G401 (cell line): ENCODE data around the gene ASB17. TPM values are rescaled to one million over a fixed set of nuclear protein-coding genes. Genes with fewer than 3 reads are reported as not detected.
"Not testable (repeated sequence)": the region's sequence is repeated elsewhere in the genome, so short reads cannot be mapped to it uniquely, and the experiment has no call there.

Experiments
- DNase-seq: peaks from one replicate; pipeline ENCODE4 v3.0.0-alpha.2; 2015; ENCODE audit warnings: low spot score
- in situ Hi-C: cut with HindIII; loops from 2 replicates; pipeline ENCODE4 v1.10.0; 2016; ENCODE audit warnings: low sequenced_read_pairs, mixed read lengths
- total RNA-seq: library from RNA; depleted of rRNA; stranded (reverse); fragments of >200 nt; shearing (Covaris generic); gene quantifications from 2 replicates; pipeline ENCODE4 v1.2.3, GENCODE V29; 2014; rRNA removed

The ASB17 gene
- not detected in 2 replicates for total RNA-seq

GRCh38 chr1:75932304-75932703 lies at the start of gene ASB17:
Gene ASB17, minus strand, starts transcription at chr1:75932404. Its CDS starts 113 bp downstream, at chr1:75932291.
- DNase-seq: no peak
- in situ Hi-C loops: no loop called here

- in situ Hi-C loops: no loop called here
- no peak for DNase-seq
Observed at GRCh38 chr1:75980972-75981897, 49.0 kb upstream of the ASB17 start.

GRCh38 chr1:75970631-75971030 lies 38.4 kb upstream of the ASB17 start:
- in situ Hi-C loops: no loop called here
- DNase-seq: no peak

- no peak for DNase-seq
- in situ Hi-C loops: no loop called here
Observed at GRCh38 chr1:75969550-75969949, 37.3 kb upstream of the ASB17 start.

GRCh38 chr1:75967719-75968118 lies 35.5 kb upstream of the ASB17 start:
- in situ Hi-C loops: no loop called here

GRCh38 chr1:75964760-75965408 lies 32.7 kb upstream of the ASB17 start:
- DNase-seq: no peak

More at GRCh38 chr1:75967719-75968118, 35.5 kb upstream of the ASB17 start:
- no peak for DNase-seq

GRCh38 chr1:75964110-75964759 lies 32.0 kb upstream of the ASB17 start:
- DNase-seq, in situ Hi-C loops: not testable (repeated sequence)

More at GRCh38 chr1:75964760-75965408, 32.7 kb upstream of the ASB17 start:
- in situ Hi-C loops: no loop called here

- DNase-seq: no peak
- in situ Hi-C loops: no loop called here
Observed at GRCh38 chr1:75954586-75954985, 22.4 kb upstream of the ASB17 start.

- in situ Hi-C loops: no loop called here
- no peak for DNase-seq
Observed at GRCh38 chr1:75953461-75953860, 21.3 kb upstream of the ASB17 start.

- in situ Hi-C loops: no loop called here
- DNase-seq: no peak
Observed at GRCh38 chr1:75952016-75952415, 19.8 kb upstream of the ASB17 start.

GRCh38 chr1:75950176-75950575 lies 18.0 kb upstream of the ASB17 start:
- no peak for DNase-seq
- in situ Hi-C loops: no loop called here

GRCh38 chr1:75943037-75943436 lies 10.8 kb upstream of the ASB17 start:
- in situ Hi-C loops, DNase-seq: not testable (repeated sequence)

GRCh38 chr1:75937034-75937433 lies 4.8 kb upstream of the ASB17 start:
- in situ Hi-C loops: no loop called here

GRCh38 chr1:75922698-75923097 lies 9.5 kb downstream of the ASB17 start:
- no peak for DNase-seq
- in situ Hi-C loops: no loop called here

More at GRCh38 chr1:75937034-75937433, 4.8 kb upstream of the ASB17 start:
- DNase-seq: no peak

GRCh38 chr1:75916834-75917233 lies 15.4 kb downstream of the ASB17 start:
- in situ Hi-C loops: no loop called here
- no peak for DNase-seq

GRCh38 chr1:75908717-75909152 lies 23.5 kb downstream of the ASB17 start:
- in situ Hi-C loops: no loop called here
- peak; percentile 3 for DNase-seq

GRCh38 chr1:75901371-75901770 lies 30.8 kb downstream of the ASB17 start:
- in situ Hi-C loops: no loop called here
- DNase-seq: no peak

- in situ Hi-C loops: no loop called here
- DNase-seq: no peak
Observed at GRCh38 chr1:75884437-75884836, 47.8 kb downstream of the ASB17 start.

GRCh38 chr1:75879985-75880384 lies 52.2 kb downstream of the ASB17 start:
- in situ Hi-C loops: no loop called here
- no peak for DNase-seq

GRCh38 chr1:75870951-75871350 lies 61.3 kb downstream of the ASB17 start:
- DNase-seq: no peak
- in situ Hi-C loops: no loop called here
